Heart left ventricle (tissue), 16 donors: ENCODE measurements around the gene CACNA1C. TPM values are rescaled to one million over a fixed set of nuclear protein-coding genes. Genes with fewer than 3 reads are reported as not detected.
A peak's percentile ranks its signal among the peaks of the same experiment; 100 is the strongest.

ENCODE experiments used
- ATAC-seq, 4 donors: fragments of 200-7000 bp; cut with Tn5 transposase; one replicate each; pipeline ENCODE4 v1.9.1; 2020 to 2022; ENCODE audit warnings: moderate library complexity in 4 of 4, mild to moderate bottlenecking in 3 of 4, moderate number of reproducible peaks in 1 of 4
- DNase-seq, 5 donors: peaks; one replicate each; pipeline ENCODE4 v3.0.0-alpha.2; 2020
- H3K27ac ChIP-seq, 12 donors: fragments of 200-600 bp; sonication (generic) in 4 of 12; one replicate each; pipeline versions ENCODE4 v1.5.0 to v1.8.0; 2016 to 2022; ENCODE audit warnings: mild to moderate bottlenecking in 2 of 12
- H3K27me3 ChIP-seq, 9 donors: fragments of 200-600 bp; sonication (generic) in 2 of 9; one replicate each; pipeline versions ENCODE4 v1.5.1 to v1.8.0; 2016 to 2022; ENCODE audit warnings: mild to moderate bottlenecking in 3 of 9
- H3K36me3 ChIP-seq, 9 donors: fragments of 200-600 bp; sonication (generic) in 2 of 9; one replicate each; pipeline versions ENCODE4 v1.5.0 to v1.8.0; 2018 to 2022; ENCODE audit warnings: mild to moderate bottlenecking in 2 of 9
- H3K4me1 ChIP-seq, 12 donors: fragments of 200-600 bp; sonication (generic) in 4 of 12; one replicate each; pipeline versions ENCODE4 v1.5.0 to v1.8.0; 2016 to 2022; ENCODE audit warnings: mild to moderate bottlenecking in 3 of 12
- H3K4me3 ChIP-seq, 12 donors: fragments of 200-600 bp; sonication (generic) in 4 of 12; one replicate each; pipeline versions ENCODE4 v1.5.0 to v1.8.0; 2017 to 2022; ENCODE audit warnings: mild to moderate bottlenecking in 9 of 12, moderate library complexity in 4 of 12
- H3K9me3 ChIP-seq, 12 donors: fragments of 200-600 bp; sonication (generic) in 4 of 12; one replicate each; pipeline versions ENCODE4 v1.5.0 to v1.8.0; 2016 to 2022; ENCODE audit warnings: mild to moderate bottlenecking in 1 of 12
- POLR2A ChIP-seq, 2 donors: fragments of 450-650 bp; IDR thresholded peaks; one replicate each; pipeline ENCODE4 v1.6.1; 2017; ENCODE audit warnings: antibody characterized with exemption in 2 of 2, mild to moderate bottlenecking in 2 of 2, moderate library complexity in 2 of 2
- WGBS, 4 donors: extraction: QIAGEN DNeasy Blood & Tissue Kit in 2 of 4; methylation state at CpG; one replicate each; pipeline versions ENCODE4 v1.1.5 to v1.1.7; 2013 to 2018; 5-methylcytosine and 5-hydroxymethylcytosine counted together
- intact Hi-C, 10 donors: fragments of 100-400 bp; cut with DNase I; formaldehyde crosslinking; loops; one replicate each; pipeline versions ENCODE4 v1.11.1 to v1.14.2; 2022
- polyA plus RNA-seq, 2 donors: library from polyadenylated mRNA; stranded (reverse); fragments of 200-250 nt; gene quantifications; one replicate each; pipeline ENCODE4 v1.2.3, GENCODE V29; 2013
- total RNA-seq, 9 donors: library from RNA; depleted of rRNA in 2 of 9; stranded (reverse); fragments of >200 nt in 2 of 9; fragmentation: NEBNext Ultra II Directional in 3 of 9; extraction: Animal tissue kit (Norgen Biotek cat#: 25700) in 3 of 9; gene quantifications; one replicate each; pipeline versions ENCODE4 v1.1.0 to v1.2.4, GENCODE V29; 2016 to 2023
- TF ChIP-seq, protein P1 (sequence below), 12 donors: fragments of 200-600 bp; sonication (generic) in 4 of 12; IDR thresholded peaks; one replicate each; pipeline versions ENCODE4 v1.5.0 to v1.8.0; 2018 to 2022; ENCODE audit warnings: antibody characterized with exemption in 12 of 12, mild to moderate bottlenecking in 5 of 12
- donor health status: ischemic (EF 13 %, LVEDD 7.1; RV severe dilation, severe dysfunction).
- donor health status: healthy with polysubstance abuse.
- donor health status: DM: no; HTN: yes; CAD: no.
- donor health status: DM: no; HTN: no; CAD: no.
- donor health status: ischemic (EF 25% LVEDD 6.9; RV normal size, moderate dysfunction).
- donor health status: ischemic (EF 25% LVEDD 5.7; RV mildly dilated, moderate dysfunction).
- donor health status: healthy.
- donor health status: DM: yes; HTN: yes; CAD: no.
- donor health status: ischemic (EF 35%, LVEDD 5.7; RV mildly dilated, moderate dysfunction).
- donor health status: nonischemic (EF 11% LVEDD 7.7; RV severe dilation, severe dysfunction).
- donor health status: DM: yes; HTN: yes; CAD: no.
- donor health status: PGD.
- donor health status: ischemic (EF 29% LVEDD 5.4; RV normal size, mild dysfunction).
- donor health status: nonischemic (EF 23%, LVEDD 6.1; RV moderate dilation, normal function).

CACNA1C gene
- total and polyA plus RNA-seq, 11 donors = 41.9 to 196 (median 164) TPM

DNA sequence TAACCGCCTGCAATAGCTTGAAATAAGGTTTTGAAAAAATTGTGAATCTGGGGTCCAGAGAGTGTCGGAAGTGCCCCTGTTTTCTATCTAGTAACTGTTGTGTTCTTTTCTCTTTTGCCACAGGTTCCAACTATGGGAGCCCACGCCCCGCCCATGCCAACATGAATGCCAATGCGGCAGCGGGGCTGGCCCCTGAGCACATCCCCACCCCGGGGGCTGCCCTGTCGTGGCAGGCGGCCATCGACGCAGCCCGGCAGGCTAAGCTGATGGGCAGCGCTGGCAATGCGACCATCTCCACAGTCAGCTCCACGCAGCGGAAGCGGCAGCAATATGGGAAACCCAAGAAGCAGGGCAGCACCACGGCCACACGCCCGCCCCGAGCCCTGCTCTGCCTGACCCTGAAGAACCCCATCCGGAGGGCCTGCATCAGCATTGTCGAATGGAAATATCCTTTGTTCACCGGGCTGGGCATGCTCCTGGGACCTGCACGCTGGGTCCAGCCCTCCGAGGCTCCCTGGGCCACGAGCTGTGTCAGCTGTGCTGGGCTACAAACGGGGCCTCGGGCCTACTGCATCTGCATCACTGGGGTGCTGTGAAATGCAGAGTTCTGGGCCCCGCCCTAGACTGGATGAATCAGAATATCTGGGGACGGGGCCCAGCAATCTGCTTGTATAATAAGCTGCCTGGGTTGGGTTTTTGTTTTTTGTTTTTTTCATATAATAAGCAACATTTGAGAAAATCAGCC is 62.5 kb downstream of the CACNA1C start:
- no peak for ATAC-seq
- DNase-seq = peak in 1 of 5 donors; percentile 15
- H3K4me3 ChIP-seq = no peak overlapping the region
- H3K9me3 ChIP-seq = no peaks in the 10 kb centered on the region
- H3K36me3 ChIP-seq = peaks cover 0 to 42% (median 9%) of the 10 kb centered on the region in 9 donors
- H3K4me1 ChIP-seq = peaks cover 3 to 91% (median 48%) of the 10 kb centered on the region in 12 donors
- intact Hi-C loops = no loop called here
- H3K27ac ChIP-seq = peak overlapping the region in 6 of 12 donors; percentile 18 to 86 (median 54)
- TF ChIP-seq POLR2A (IDR thresholded peaks at IDR 0.05) = no peak
- TF ChIP-seq, protein P1, sequence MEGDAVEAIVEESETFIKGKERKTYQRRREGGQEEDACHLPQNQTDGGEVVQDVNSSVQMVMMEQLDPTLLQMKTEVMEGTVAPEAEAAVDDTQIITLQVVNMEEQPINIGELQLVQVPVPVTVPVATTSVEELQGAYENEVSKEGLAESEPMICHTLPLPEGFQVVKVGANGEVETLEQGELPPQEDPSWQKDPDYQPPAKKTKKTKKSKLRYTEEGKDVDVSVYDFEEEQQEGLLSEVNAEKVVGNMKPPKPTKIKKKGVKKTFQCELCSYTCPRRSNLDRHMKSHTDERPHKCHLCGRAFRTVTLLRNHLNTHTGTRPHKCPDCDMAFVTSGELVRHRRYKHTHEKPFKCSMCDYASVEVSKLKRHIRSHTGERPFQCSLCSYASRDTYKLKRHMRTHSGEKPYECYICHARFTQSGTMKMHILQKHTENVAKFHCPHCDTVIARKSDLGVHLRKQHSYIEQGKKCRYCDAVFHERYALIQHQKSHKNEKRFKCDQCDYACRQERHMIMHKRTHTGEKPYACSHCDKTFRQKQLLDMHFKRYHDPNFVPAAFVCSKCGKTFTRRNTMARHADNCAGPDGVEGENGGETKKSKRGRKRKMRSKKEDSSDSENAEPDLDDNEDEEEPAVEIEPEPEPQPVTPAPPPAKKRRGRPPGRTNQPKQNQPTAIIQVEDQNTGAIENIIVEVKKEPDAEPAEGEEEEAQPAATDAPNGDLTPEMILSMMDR (IDR thresholded peaks at IDR 0.05) = no peak
- H3K27me3 ChIP-seq = no peaks in the 10 kb centered on the region
- WGBS, 4 donors = 93 to 95% (median 95%) methylated on average over 30 to 31 of the region's 31 CpGs

DNA sequence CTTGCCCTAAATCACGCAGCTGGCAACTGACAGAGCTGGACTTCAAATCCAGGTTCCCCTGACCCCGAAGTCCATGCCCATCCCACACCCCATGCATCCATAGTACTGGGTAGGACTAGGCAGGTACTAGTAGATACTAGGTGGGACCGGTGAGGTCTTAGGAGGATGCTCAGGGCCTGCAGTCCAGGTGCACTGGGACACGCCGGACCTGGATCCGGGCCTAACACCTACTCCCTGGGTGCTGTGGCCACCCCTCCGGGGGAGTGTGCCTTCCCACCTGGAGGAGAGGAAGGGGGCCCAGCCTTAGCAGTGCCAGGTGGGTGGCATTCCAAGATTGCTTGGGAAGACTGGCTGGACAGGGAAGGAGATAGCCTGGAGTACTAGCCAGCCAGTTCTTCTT is 64.8 kb downstream of the CACNA1C start:
- Histone ChIP-seq H3K27ac (peak overlapping the region in 10 of 12 donors; percentile 15 to 80 (median 48)), H3K4me1 (peaks cover 3 to 76% (median 32%) of the 10 kb centered on the region in 12 donors), H3K4me3 (no peak overlapping the region), H3K9me3 (no peaks in the 10 kb centered on the region), H3K27me3 (no peaks in the 10 kb centered on the region), H3K36me3 (peaks cover 0 to 59% (median 15%) of the 10 kb centered on the region in 9 donors)
- ATAC-seq (no peak), DNase-seq (no peak)
- TF ChIP-seq POLR2A (IDR thresholded peaks at IDR 0.05) = no peak
- TF ChIP-seq, protein P1 (IDR thresholded peaks at IDR 0.05) = no peak
- intact Hi-C loops = no loop called here
- 81 to 97% (median 93%) methylated on average over 6 to 7 of the region's 7 CpGs for WGBS, 4 donors

DNA sequence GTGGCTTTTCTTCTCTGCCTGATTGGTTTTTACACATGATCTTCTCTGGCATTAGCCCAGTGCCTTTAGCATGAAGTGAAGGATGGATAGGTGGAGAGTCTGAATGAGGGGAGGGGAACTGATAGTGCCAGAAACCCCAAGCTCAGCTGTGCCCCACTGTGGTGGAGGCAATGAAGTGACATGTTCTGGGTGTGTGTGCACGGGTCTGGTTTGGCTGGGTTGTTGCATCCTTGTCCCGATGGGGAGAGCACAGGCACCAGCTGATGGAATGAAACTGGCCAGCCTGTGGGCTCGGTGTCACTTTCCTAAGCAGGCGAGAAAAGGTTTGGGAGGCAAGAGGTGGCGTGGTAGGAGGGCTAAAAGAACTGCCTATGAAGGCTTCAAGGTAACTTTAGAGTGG is 65.3 kb downstream of the CACNA1C start:
- Histone ChIP-seq H3K4me1 (peaks cover 3 to 71% (median 30%) of the 10 kb centered on the region in 12 donors), H3K27me3 (no peaks in the 10 kb centered on the region), H3K36me3 (peaks cover 0 to 64% (median 15%) of the 10 kb centered on the region in 9 donors), H3K9me3 (no peaks in the 10 kb centered on the region), H3K27ac (peak overlapping the region in 10 of 12 donors; percentile 24 to 80 (median 60)), H3K4me3 (no peak overlapping the region)
- DNase-seq = no peak
- TF ChIP-seq POLR2A (IDR thresholded peaks at IDR 0.05) = no peak
- TF ChIP-seq, protein P1 (IDR thresholded peaks at IDR 0.05) = no peak
- intact Hi-C loops = no loop called here
- peak in 3 of 4 donors; percentile 5 to 21 (median 9) for ATAC-seq
- WGBS, 4 donors = 67 to 77% (median 69%) methylated on average over 5 of the region's 5 CpGs

DNA sequence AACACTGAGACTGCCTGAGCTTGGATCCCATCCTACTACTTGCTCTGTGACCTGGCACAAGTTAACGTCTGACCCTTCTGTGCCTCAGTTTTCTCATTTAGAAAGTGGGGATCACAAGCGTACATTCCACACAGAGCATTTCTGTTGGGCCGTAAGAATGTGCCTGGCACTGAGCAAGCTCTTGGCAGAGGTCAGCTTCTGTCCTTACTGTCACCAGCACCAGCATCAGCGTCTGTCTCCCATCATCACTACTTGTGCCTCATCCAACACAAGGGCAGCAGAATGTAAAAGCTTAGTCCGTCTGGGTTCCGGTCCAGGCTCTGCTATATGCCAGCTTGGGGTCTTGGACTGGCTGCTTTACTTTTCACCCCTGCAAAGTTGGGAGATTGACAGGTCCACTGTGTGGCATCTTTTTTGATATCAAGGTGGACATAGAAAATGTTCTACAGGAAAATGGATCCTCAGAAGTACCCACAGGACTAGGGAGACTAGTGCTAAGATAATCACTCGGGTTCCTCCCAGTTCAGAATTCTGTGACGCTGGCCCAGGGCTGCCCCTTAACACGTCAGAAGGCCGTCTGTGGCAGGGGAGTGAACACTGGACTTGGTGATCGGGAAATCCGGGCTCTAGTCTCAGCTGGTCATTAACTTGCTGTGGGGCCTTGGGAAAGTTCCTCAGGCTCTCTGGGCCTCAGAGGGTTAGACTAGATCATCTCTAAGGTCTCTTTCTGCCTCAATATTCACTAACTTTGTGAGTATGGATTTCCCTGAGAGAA is 65.9 kb downstream of the CACNA1C start:
- intact Hi-C loops = no loop called here
- TF ChIP-seq, protein P1 (IDR thresholded peaks at IDR 0.05) = no peak
- TF ChIP-seq POLR2A (IDR thresholded peaks at IDR 0.05) = no peak
- H3K27ac ChIP-seq = peak overlapping the region in 11 of 12 donors; percentile 24 to 80 (median 59)
- H3K36me3 ChIP-seq = peaks cover 0 to 64% (median 15%) of the 10 kb centered on the region in 9 donors
- 59 to 67% (median 62%) methylated on average over 12 of the region's 12 CpGs for WGBS, 4 donors
- H3K27me3 ChIP-seq = no peaks in the 10 kb centered on the region
- peak; percentile 35 to 72 (median 59) for ATAC-seq
- peaks cover 0 to 65% (median 29%) of the 10 kb centered on the region in 12 donors for H3K4me1 ChIP-seq
- peak in 2 of 5 donors; percentile 68 to 69 for DNase-seq
- H3K9me3 ChIP-seq = no peaks in the 10 kb centered on the region
- no peak overlapping the region for H3K4me3 ChIP-seq
